H1 (cell line): ENCODE data around the gene PPP1CC. TPM values are rescaled to one million over a fixed set of nuclear protein-coding genes. Genes with fewer than 3 reads are reported as not detected.

Source experiments
- CTCF ChIA-PET: fragments of 300-600 bp; sonication (Branson Sonifier 250); formaldehyde crosslinking; loops from one replicate; lab custom pipeline; 2021; ENCODE audit not compliant: partially characterized antibody; lab: Charles Lee
- POLR2A ChIA-PET: fragments of 300-600 bp; sonication (Branson Sonifier 250); formaldehyde crosslinking; loops from one replicate; lab custom pipeline; 2021; ENCODE audit warnings: inconsistent platforms; ENCODE audit not compliant: partially characterized antibody; lab: Charles Lee
- DNase-seq, 2 experiments: peaks; one replicate each; pipeline versions ENCODE4 v3.0.0 to v3.0.0-alpha.2; 2010 to 2022; ENCODE audit warnings: low spot score in 2 of 2, low read depth in 1 of 2, mixed read lengths in 1 of 2
- FAIRE-seq: peaks from 2 replicates; lab custom pipeline; 2011; peaks lifted over from hg19 to GRCh38; lab: Jason Lieb, UNC
- H2AFZ ChIP-seq: 2 replicates; pipeline ENCODE4 v1.8.1; 2012; ENCODE audit warnings: low read length, inconsistent platforms
- H2AK5ac ChIP-seq: 2 replicates; pipeline ENCODE4 v1.6.1; 2013; ENCODE audit warnings: low read depth, low read length
- H2BK120ac ChIP-seq: replicated peaks from 2 replicates; pipeline ENCODE3; 2013; ENCODE audit warnings: low read depth, low read length, inconsistent platforms
- H2BK12ac ChIP-seq: 2 replicates; pipeline ENCODE4 v1.6.1; 2013; ENCODE audit warnings: low read depth, low read length
- H2BK15ac ChIP-seq: 2 replicates; pipeline ENCODE4 v1.6.1; 2013; ENCODE audit warnings: low read length
- H2BK20ac ChIP-seq: 2 replicates; pipeline ENCODE4 v1.6.1; 2013; ENCODE audit warnings: low read length
- H2BK5ac ChIP-seq: 2 replicates; pipeline ENCODE4 v1.6.1; 2013; ENCODE audit warnings: low read depth, low read length
- H3K14ac ChIP-seq: 2 replicates; pipeline ENCODE4 v1.6.1; 2013; ENCODE audit warnings: inconsistent platforms; ENCODE audit not compliant: insufficient read length
- H3K18ac ChIP-seq: 2 replicates; pipeline ENCODE4 v1.6.1; 2013; ENCODE audit warnings: low read length; ENCODE audit errors: extremely low read depth
- H3K23ac ChIP-seq: 2 replicates; pipeline ENCODE4 v1.6.1; 2013; ENCODE audit warnings: inconsistent platforms; ENCODE audit not compliant: insufficient read length
- H3K23me2 ChIP-seq: 2 replicates; pipeline ENCODE4 v1.6.1; 2013; ENCODE audit warnings: low read depth, low read length
- H3K27ac ChIP-seq: 2 replicates; pipeline ENCODE4 v1.6.1; 2011; ENCODE audit warnings: low read depth, low read length, inconsistent platforms
- H3K27me3 ChIP-seq, 4 experiments: replicated peaks in 1 of 4; 1 replicate in 1 of 4; 2 replicates in 3 of 4; pipeline versions ENCODE4 v1.6.1 to v1.8.1; 2011 to 2013; ENCODE audit warnings: low read length in 3 of 4, mild to moderate bottlenecking in 3 of 4, inconsistent platforms in 2 of 4, mixed read lengths in 2 of 4, moderate library complexity in 1 of 4; ENCODE audit not compliant: control insufficient read depth in 3 of 4, insufficient read depth in 3 of 4; ENCODE audit errors: extremely low read depth in 1 of 4
- H3K36me3 ChIP-seq, 4 experiments: 2 replicates each; pipeline versions ENCODE4 v1.6.1 to v1.8.1; 2011 to 2013; ENCODE audit warnings: mild to moderate bottlenecking in 4 of 4, low read length in 3 of 4, moderate library complexity in 2 of 4, control low read depth in 1 of 4, inconsistent platforms in 1 of 4; ENCODE audit not compliant: insufficient read depth in 4 of 4, control insufficient read depth in 2 of 4
- H3K4ac ChIP-seq: replicated peaks from 2 replicates; pipeline ENCODE3; 2013; ENCODE audit warnings: low read length, low read depth, mixed read lengths, inconsistent platforms; ENCODE audit not compliant: insufficient read length
- H3K4me1 ChIP-seq, 4 experiments: replicated peaks in 1 of 4; 1 replicate in 1 of 4; 2 replicates in 3 of 4; pipeline versions ENCODE4 v1.6.1 to v1.8.1; 2011 to 2013; ENCODE audit warnings: low read length in 3 of 4, inconsistent platforms in 2 of 4, mixed read lengths in 1 of 4; ENCODE audit not compliant: insufficient read depth in 4 of 4, control insufficient read depth in 3 of 4
- H3K4me2 ChIP-seq, 2 experiments: 2 replicates each; pipeline versions ENCODE4 v1.6.1 to v1.8.1; 2011 to 2013; ENCODE audit warnings: low read depth in 2 of 2, low read length in 2 of 2, control low read depth in 1 of 2, inconsistent platforms in 1 of 2, mild to moderate bottlenecking in 1 of 2; ENCODE audit not compliant: insufficient read depth in 1 of 2
- H3K4me3 ChIP-seq, 4 experiments: fragments of 200-600, 300-600 bp in 1 of 4; sonication (generic), shearing (Covaris generic), sonication (Bioruptor Twin) in 1 of 4; 2 replicates each; pipeline versions ENCODE4 v1.5.1 to v1.8.1; 2011 to 2016; ENCODE audit warnings: low read length in 4 of 4, low read depth in 3 of 4, control low read depth in 2 of 4, inconsistent platforms in 2 of 4, mild to moderate bottlenecking in 2 of 4, mixed read lengths in 1 of 4, moderate library complexity in 1 of 4; ENCODE audit not compliant: insufficient read depth in 2 of 4; ENCODE audit errors: extremely low read depth in 1 of 4
- H3K56ac ChIP-seq: replicated peaks from 2 replicates; pipeline ENCODE3; 2013; ENCODE audit warnings: low read depth, mild to moderate bottlenecking, mixed read lengths, low read length, inconsistent platforms; ENCODE audit not compliant: insufficient read length
- H3K79me1 ChIP-seq: 2 replicates; pipeline ENCODE4 v1.6.1; 2013; ENCODE audit warnings: low read depth, low read length, control low read depth
- H3K79me2 ChIP-seq, 2 experiments: 2 replicates each; pipeline versions ENCODE4 v1.6.1 to v1.8.1; 2012 to 2013; ENCODE audit warnings: low read length in 2 of 2, mild to moderate bottlenecking in 2 of 2, inconsistent platforms in 1 of 2; ENCODE audit not compliant: insufficient read depth in 2 of 2, control insufficient read depth in 1 of 2
- H3K9ac ChIP-seq, 4 experiments: replicated peaks in 1 of 4; 1 replicate in 1 of 4; 2 replicates in 3 of 4; pipeline versions ENCODE4 v1.6.1 to v1.8.1; 2011 to 2013; ENCODE audit warnings: low read depth in 3 of 4, low read length in 3 of 4, control low read depth in 2 of 4, mild to moderate bottlenecking in 2 of 4, moderate library complexity in 2 of 4, inconsistent platforms in 1 of 4; ENCODE audit errors: extremely low read depth in 1 of 4
- H3K9me3 ChIP-seq, 2 experiments: 2 replicates each; pipeline versions ENCODE4 v1.6.1 to v1.8.1; 2012 to 2013; ENCODE audit warnings: mild to moderate bottlenecking in 2 of 2, moderate library complexity in 2 of 2, control low read depth in 1 of 2, inconsistent platforms in 1 of 2, low read depth in 1 of 2, low read length in 1 of 2, mixed read lengths in 1 of 2; ENCODE audit not compliant: insufficient read depth in 2 of 2
- H4K20me1 ChIP-seq, 2 experiments: replicated peaks in 1 of 2; 2 replicates each; pipeline versions ENCODE3 to v1.8.1; 2011 to 2013; ENCODE audit warnings: inconsistent platforms in 2 of 2, low read length in 2 of 2, mild to moderate bottlenecking in 1 of 2; ENCODE audit not compliant: insufficient read depth in 2 of 2, control insufficient read depth in 1 of 2
- H4K5ac ChIP-seq: 2 replicates; pipeline ENCODE4 v1.6.1; 2013; ENCODE audit warnings: low read length, low read depth, mixed read lengths, inconsistent platforms; ENCODE audit not compliant: insufficient read length
- H4K8ac ChIP-seq: 2 replicates; pipeline ENCODE4 v1.8.0; 2013; ENCODE audit warnings: mild to moderate bottlenecking, moderate library complexity, low read length, inconsistent platforms; ENCODE audit not compliant: insufficient read depth; ENCODE audit errors: extremely low read depth
- H4K91ac ChIP-seq: replicated peaks from 2 replicates; pipeline ENCODE3; 2013; ENCODE audit warnings: low read length, mixed read lengths, inconsistent platforms; ENCODE audit not compliant: insufficient read length
- NRF1 ChIP-seq: IDR thresholded peaks from 2 replicates; pipeline ENCODE4 v1.6.1; 2011; ENCODE audit warnings: mild to moderate bottlenecking, low read depth, low read length, improper control_type of control experiment
- WGBS, 2 experiments: shearing (Covaris generic) in 1 of 2; methylation state at CpG; one replicate each; pipeline versions ENCODE4 v1.1.6 to v1.1.7; 2013 to 2015; ENCODE audit warnings: low lambda C conversion rate in 2 of 2, mixed read lengths in 2 of 2, inconsistent platforms in 1 of 2, low coverage in 1 of 2, missing lambda C conversion rate in 1 of 2; ENCODE audit not compliant: insufficient replicate concordance in 2 of 2, insufficient coverage in 1 of 2, insufficient read length in 1 of 2; ENCODE audit errors: extremely low coverage in 1 of 2, missing lambda C conversion rate in 1 of 2; 5-methylcytosine and 5-hydroxymethylcytosine counted together
- polyA plus RNA-seq, 7 experiments: library from polyadenylated mRNA; depleted of rRNA in 3 of 7; stranded (reverse) in 5 of 7; unstranded in 2 of 7; fragments of >200 nt in 5 of 7; fragments of 200-250 nt in 2 of 7; gene quantifications; 1 replicate in 5 of 7; 2 replicates in 1 of 7; 4 replicates in 1 of 7; pipeline versions ENCODE4 v1.2.1 to v1.2.3, GENCODE V29; 2011 to 2013; ENCODE audit warnings: missing spikeins in 2 of 7, mixed read lengths in 2 of 7
- total RNA-seq: library from RNA; stranded (reverse); fragmentation: NEBNext Ultra II Directional; extraction: Animal tissue kit (Norgen Biotek cat#: 25700); gene quantifications from 2 replicates; pipeline ENCODE4 v1.2.1, GENCODE V29; 2021

Gene PPP1CC
- total and polyA plus RNA-seq, 2 of the 8 experiments (the other 6 are each of a cell fraction or from before 2014, with no cell fraction given) = 193 to 350 TPM

- FAIRE-seq (no peak), DNase-seq (no peak)
- H2BK15ac ChIP-seq = no peak overlapping the region
- no peaks in the 10 kb centered on the region for H3K27me3 ChIP-seq
- H2AK5ac ChIP-seq = no peak overlapping the region; the same call in 1 of the 2 replicates
- ChIA-PET CTCF (no interaction called here), POLR2A (no interaction called here)
- no peaks in the 10 kb centered on the region for H3K9me3 ChIP-seq
- no peak overlapping the region for H3K4me3 ChIP-seq
- no peak overlapping the region for H4K8ac ChIP-seq
- H3K18ac ChIP-seq = no peak overlapping the region
- H3K4me2 ChIP-seq = no peak overlapping the region
- no peak overlapping the region for H3K14ac ChIP-seq
- H3K79me2 ChIP-seq = no peaks in the 10 kb centered on the region
- H2BK20ac ChIP-seq = no peak overlapping the region
- no peaks in the 10 kb centered on the region for H3K36me3 ChIP-seq
- no peaks in the 10 kb centered on the region for H4K20me1 ChIP-seq
- no peaks in the 10 kb centered on the region for H3K79me1 ChIP-seq
- H3K9ac ChIP-seq = no peak overlapping the region
- H2BK120ac ChIP-seq = no peak overlapping the region
- no peak overlapping the region for H3K23ac ChIP-seq
- H3K23me2 ChIP-seq = no peaks in the 10 kb centered on the region
- no peak overlapping the region for H4K91ac ChIP-seq
- no peak overlapping the region for H3K27ac ChIP-seq
- no peak overlapping the region for H2BK12ac ChIP-seq
- H3K4me1 ChIP-seq = 0 out of 7 replicates have a peak, but pooled peaks cover 0 to 3% (median 0%) of the 10 kb centered on the region in 4 experiments
- WGBS, 2 experiments = 90% methylated on average over 3 of the region's 3 CpGs; no CpG with 5 or more reads in 1 of the 2 experiments
- H2BK5ac ChIP-seq = no peak overlapping the region; the same call in 1 of the 2 replicates
- 0 out of 2 replicates have a peak overlapping the region, but pooled peaks have one; percentile 8 for H2AFZ ChIP-seq
- no peak overlapping the region for H3K4ac ChIP-seq
- H3K56ac ChIP-seq = no peak overlapping the region
- H4K5ac ChIP-seq = no peak overlapping the region
- no peak for TF ChIP-seq NRF1
Measured at GRCh38 chr12:110791589-110791988, 48.9 kb upstream of the PPP1CC start.
